Measurements from ENCODE around the gene C16orf95. TPM values are rescaled to one million over a fixed set of nuclear protein-coding genes. Genes with fewer than 3 reads are reported as not detected.
A peak's percentile ranks its signal among the peaks of the same experiment; 100 is the strongest.

Gene C16orf95
- total RNA-seq, 4 donors from 2014 or later, result 1.4 to 2.5 (median 1.9) TPM

DNA sequence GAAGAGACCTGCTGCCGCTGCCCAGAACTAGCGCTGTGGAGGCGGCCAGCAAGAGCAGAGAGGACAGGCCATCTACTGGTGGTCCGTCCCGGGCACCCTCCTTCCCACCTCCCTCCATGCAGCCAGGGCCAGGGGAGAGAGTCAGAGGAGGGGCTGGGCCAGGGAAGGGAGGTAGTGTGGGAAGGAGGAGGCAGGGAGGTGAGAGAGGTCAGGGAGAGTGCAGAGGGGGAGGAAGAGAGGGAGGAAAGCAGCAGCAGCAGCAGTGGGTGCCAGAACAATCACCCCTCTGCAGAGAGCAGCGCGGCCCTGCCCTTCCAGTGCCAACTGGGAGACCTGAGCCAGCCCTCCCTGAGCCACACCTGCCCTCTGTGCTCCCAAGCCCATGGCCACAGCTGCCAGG is 6.6 kb downstream of the C16orf95 start:
- no peak overlapping the region for H3K4me3 ChIP-seq (ENCODE audit: low read depth, poor library complexity, severe bottlenecking)
- TF ChIP-seq POLR2A (IDR thresholded peaks at IDR 0.05), result no peak
- TF ChIP-seq, protein P1, sequence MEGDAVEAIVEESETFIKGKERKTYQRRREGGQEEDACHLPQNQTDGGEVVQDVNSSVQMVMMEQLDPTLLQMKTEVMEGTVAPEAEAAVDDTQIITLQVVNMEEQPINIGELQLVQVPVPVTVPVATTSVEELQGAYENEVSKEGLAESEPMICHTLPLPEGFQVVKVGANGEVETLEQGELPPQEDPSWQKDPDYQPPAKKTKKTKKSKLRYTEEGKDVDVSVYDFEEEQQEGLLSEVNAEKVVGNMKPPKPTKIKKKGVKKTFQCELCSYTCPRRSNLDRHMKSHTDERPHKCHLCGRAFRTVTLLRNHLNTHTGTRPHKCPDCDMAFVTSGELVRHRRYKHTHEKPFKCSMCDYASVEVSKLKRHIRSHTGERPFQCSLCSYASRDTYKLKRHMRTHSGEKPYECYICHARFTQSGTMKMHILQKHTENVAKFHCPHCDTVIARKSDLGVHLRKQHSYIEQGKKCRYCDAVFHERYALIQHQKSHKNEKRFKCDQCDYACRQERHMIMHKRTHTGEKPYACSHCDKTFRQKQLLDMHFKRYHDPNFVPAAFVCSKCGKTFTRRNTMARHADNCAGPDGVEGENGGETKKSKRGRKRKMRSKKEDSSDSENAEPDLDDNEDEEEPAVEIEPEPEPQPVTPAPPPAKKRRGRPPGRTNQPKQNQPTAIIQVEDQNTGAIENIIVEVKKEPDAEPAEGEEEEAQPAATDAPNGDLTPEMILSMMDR (IDR thresholded peaks at IDR 0.05), result no peak
- 90 to 92% methylated on average over 7 of the region's 7 CpGs for WGBS, 2 donors
- DNase-seq (ENCODE audit: low spot score in 2 of 2), result no peak
- intact Hi-C loops (cut with DNase I; ENCODE audit: low total_unique reads), result no loop called here

DNA sequence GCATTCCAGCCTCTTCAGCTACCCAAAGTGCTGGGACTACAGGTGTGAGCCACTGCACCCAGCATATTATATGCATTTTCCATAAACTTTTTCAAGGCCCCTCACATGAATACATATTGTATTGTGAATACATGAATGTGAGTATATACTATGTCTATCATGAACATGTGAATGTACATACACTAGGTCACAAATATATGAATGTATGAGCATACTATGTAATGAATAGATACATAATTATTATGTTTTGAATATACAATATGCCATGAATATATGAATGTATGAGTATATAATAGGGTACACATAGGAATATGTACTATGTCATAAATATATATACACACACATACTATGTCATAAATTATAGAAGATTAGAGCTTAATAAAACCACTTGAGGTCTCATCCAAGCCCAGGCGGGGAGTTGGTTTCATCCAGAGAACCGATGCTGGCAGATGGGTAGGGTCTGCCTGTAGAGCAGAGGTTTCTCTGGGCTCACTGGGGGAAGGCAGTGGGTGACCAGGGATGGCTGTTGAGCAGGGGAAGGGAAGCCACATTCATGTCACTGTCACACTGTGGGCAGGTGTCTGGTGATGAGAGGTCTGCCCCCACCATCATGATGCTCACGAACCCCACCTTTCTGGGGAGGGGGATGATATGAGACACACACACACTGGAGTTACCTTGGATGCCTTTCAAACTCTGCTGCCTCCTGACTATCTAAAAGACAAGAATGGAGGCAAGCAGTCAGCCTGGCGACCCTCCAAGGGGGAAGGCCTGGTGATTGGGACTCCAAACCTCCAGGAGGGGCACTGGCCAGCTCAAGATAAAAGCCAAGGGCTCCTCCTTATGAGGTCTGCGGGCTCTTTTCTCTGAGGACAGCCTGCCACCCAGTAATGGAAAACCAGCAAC is 7.3 kb downstream of the C16orf95 start:
- no peak for TF ChIP-seq POLR2A (IDR thresholded peaks at IDR 0.05)
- TF ChIP-seq, protein P1 (IDR thresholded peaks at IDR 0.05), result no peak
- intact Hi-C loops (cut with DNase I; ENCODE audit: low total_unique reads), result no loop called here
- no peak overlapping the region for H3K4me3 ChIP-seq (ENCODE audit: low read depth, poor library complexity, severe bottlenecking)
- peak in 1 of 2 donors; percentile 72 for DNase-seq (ENCODE audit: low spot score in 2 of 2)
- WGBS, 2 donors, result 87 to 94% methylated on average over 5 of the region's 5 CpGs

DNA sequence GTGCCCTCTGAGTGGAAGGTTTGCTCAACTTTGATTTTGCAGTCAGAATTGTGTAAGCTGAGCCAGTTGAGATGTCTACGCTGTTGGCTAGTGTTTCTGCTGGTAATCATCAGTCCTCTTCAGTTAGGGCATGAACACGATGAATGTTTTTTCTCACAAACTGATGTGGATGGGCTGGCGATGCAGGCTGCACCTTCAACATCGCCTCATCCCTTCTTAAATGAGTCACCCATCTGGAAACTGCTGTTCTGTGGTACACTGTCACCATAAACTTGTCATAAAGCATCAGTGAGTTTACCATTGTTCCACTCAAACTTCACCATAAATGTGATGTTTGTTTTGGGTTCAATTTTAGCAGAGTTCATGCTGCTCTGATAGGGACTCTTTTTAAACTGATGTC is 8.4 kb downstream of the C16orf95 start:
- no peak overlapping the region for H3K4me3 ChIP-seq (ENCODE audit: low read depth, poor library complexity, severe bottlenecking)
- TF ChIP-seq POLR2A (IDR thresholded peaks at IDR 0.05), result no peak
- TF ChIP-seq, protein P1 (IDR thresholded peaks at IDR 0.05), result no peak
- DNase-seq (ENCODE audit: low spot score in 2 of 2), result no peak
- WGBS, 2 donors, result 84 to 95% methylated on average over 4 of the region's 4 CpGs
- intact Hi-C loops (cut with DNase I; ENCODE audit: low total_unique reads), result no loop called here

DNA sequence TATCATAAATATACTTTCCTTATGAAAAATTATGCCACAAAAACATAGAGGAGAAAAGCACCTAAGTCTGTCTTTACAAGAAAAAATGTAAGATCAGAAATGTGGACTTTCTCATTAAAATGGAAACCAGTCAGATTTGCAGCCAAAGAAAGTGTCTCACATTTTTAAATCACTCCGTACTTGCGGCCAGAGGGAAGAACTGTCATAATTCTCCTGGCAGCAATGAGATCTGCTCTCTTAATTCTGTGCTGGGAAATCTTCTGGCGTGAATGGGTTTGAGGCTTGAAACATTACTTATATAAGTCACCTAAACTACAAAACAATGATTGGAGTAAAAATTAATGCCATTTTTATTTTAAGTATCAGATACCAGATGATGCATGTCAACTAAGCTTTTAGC is 10.7 kb downstream of the C16orf95 start:
- intact Hi-C loops (cut with DNase I; ENCODE audit: low total_unique reads), result loop anchor here (1.0 kb wide), 1 partner anchor 19 kb away; no protein-coding TSS in a partner anchor
- no peak for DNase-seq (ENCODE audit: low spot score in 2 of 2)
- no peak for TF ChIP-seq POLR2A (IDR thresholded peaks at IDR 0.05)
- TF ChIP-seq, protein P1 (IDR thresholded peaks at IDR 0.05), result no peak

DNA sequence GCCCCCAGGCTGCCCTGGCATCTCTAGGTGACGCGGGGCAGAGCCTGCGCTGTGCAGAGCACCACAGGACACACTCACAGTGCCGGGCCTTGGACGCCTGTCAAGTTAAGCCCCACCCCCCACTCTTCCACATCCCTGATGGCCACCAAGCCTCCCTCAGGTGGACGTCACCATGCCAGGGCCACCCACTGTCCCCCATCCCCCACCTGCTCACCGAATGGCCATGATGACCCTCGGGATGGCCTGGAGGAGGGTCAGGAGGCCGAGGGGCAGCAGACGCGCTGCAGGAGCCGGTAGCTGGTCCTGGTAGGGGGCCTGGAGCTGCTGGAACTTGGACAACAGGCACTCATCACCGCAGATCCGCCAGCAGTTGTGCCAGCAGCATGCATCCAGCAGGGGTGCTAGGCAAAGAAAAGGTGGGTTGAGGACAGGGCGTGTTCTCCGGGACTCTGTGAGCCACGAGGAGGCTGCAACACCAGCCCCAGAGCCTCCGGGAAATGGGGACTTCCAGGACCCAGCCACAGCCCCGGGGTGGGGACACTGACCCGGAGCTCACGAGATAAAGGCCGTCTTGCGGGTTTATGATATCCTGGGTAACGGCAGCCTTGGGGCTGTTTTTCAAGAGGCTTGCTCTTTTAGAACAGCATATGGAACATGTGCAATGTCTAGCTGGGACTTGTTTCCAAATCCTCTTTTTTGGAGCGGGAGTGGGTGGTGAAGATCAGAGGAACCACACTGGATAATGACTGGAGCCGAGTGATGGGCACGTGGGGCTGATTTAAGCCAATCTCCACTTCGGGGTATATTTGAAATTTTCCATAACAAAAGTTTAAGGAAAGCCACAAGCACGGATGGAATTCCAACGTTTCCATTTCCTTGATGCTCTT is 11.4 kb downstream of the C16orf95 start:
- no peak for DNase-seq (ENCODE audit: low spot score in 2 of 2)

More for the DNA sequence above, 10.7 kb downstream of the C16orf95 start:
- WGBS, 2 donors, result 32 to 38% methylated on average over 3 of the region's 3 CpGs
- no peak overlapping the region for H3K4me3 ChIP-seq (ENCODE audit: low read depth, poor library complexity, severe bottlenecking)

More for the DNA sequence above, 11.4 kb downstream of the C16orf95 start:
- TF ChIP-seq POLR2A (IDR thresholded peaks at IDR 0.05), result no peak
- TF ChIP-seq, protein P1 (IDR thresholded peaks at IDR 0.05), result no peak
- 30 to 36% methylated on average over 23 to 30 of the region's 30 CpGs for WGBS, 2 donors
- no peak overlapping the region for H3K4me3 ChIP-seq (ENCODE audit: low read depth, poor library complexity, severe bottlenecking)
- intact Hi-C loops (cut with DNase I; ENCODE audit: low total_unique reads), result loop anchor here (1.0 kb wide), 1 partner anchor 20 kb away; no protein-coding TSS in a partner anchor

Data from lower leg skin (tissue), 4 donors.